ENCODE data around the gene TMEM255B. TPM values are rescaled to one million over a fixed set of nuclear protein-coding genes. Genes with fewer than 3 reads are reported as not detected.

The TMEM255B gene
- total RNA-seq, 1 experiment from 2014 or later: 2.8 TPM

- H3K9ac ChIP-seq (ENCODE audit: extremely low read depth, insufficient read length, low read length): no peak overlapping the region
- no peak overlapping the region for H2BK20ac ChIP-seq (ENCODE audit: low read depth, low read length, poor library complexity, severe bottlenecking)
- H4K5ac ChIP-seq (ENCODE audit: insufficient read length, low read depth, low read length): no peak overlapping the region
- no peaks in the 10 kb centered on the region for H3K23me2 ChIP-seq (ENCODE audit: insufficient read length, low read depth, low read length, poor library complexity, severe bottlenecking)
- no peak overlapping the region for H3K18ac ChIP-seq (ENCODE audit: insufficient read length, low read depth, low read length)
- no peak overlapping the region for H3K27ac ChIP-seq (ENCODE audit: insufficient read length, low read depth, low read length)
- no peaks in the 10 kb centered on the region for H3K79me2 ChIP-seq (ENCODE audit: insufficient read depth, low read length)
- no peaks in the 10 kb centered on the region for H3K9me3 ChIP-seq (ENCODE audit: control insufficient read depth, low read depth, low read length)
- H2AK5ac ChIP-seq (ENCODE audit: insufficient read length, low read length): no peak overlapping the region
- H4K20me1 ChIP-seq (ENCODE audit: control insufficient read depth, insufficient read depth, insufficient read length): no peaks in the 10 kb centered on the region
- Mint-ChIP-seq H3K4me3 (no peak overlapping the region), H3K27me3 (ENCODE audit: low read depth) (peaks cover 12% of the 10 kb centered on the region), H3K36me3 (ENCODE audit: insufficient read depth in 1 of 3, low read depth in 3 of 3) (peaks cover 2 to 10% (median 5%) of the 10 kb centered on the region in 3 experiments), H3K27ac (no peak overlapping the region), H3K9me3 (peaks cover 14% of the 10 kb centered on the region in 2 experiments), H3K4me1 (peaks cover 12 to 16% of the 10 kb centered on the region in 2 experiments)
- H3K79me1 ChIP-seq (ENCODE audit: insufficient read depth, low read depth, low read length, poor library complexity, severe bottlenecking): no peaks in the 10 kb centered on the region
- H3K4me1 ChIP-seq (ENCODE audit: insufficient read depth, low read length): no peaks in the 10 kb centered on the region; the same call in 1 of the 2 replicates
- H3K23ac ChIP-seq (ENCODE audit: insufficient read length, low read depth, low read length): no peak overlapping the region
- TF ChIP-seq CTCF (conservative IDR thresholded peaks at IDR 0.05): no peak
- no peak overlapping the region for H2AFZ ChIP-seq (ENCODE audit: low read length)
- H3K27me3 ChIP-seq (ENCODE audit: insufficient read depth, low read length): no peaks in the 10 kb centered on the region
- no CpG with 5 or more reads among the region's 10 CpGs for WGBS (ENCODE audit: extremely low coverage, insufficient read length, low lambda C conversion rate)
- H2BK5ac ChIP-seq (ENCODE audit: insufficient read length, low read length): no peak overlapping the region
- no peak overlapping the region for H3K56ac ChIP-seq (ENCODE audit: insufficient read length, low read depth, low read length)
- no peak overlapping the region for H4K91ac ChIP-seq (ENCODE audit: insufficient read length, low read depth, low read length)
- H3K4me2 ChIP-seq (ENCODE audit: insufficient read depth, insufficient read length, low read length): no peak overlapping the region
- H2BK15ac ChIP-seq (ENCODE audit: low read depth, low read length): no peak overlapping the region
- H3K4ac ChIP-seq (ENCODE audit: low read depth, low read length): no peak overlapping the region
- no peak overlapping the region for H4K8ac ChIP-seq (replicated peaks; ENCODE audit: insufficient read length, low read depth, low read length)
- DNase-seq: no peak
- no peak overlapping the region for H3T11ph ChIP-seq (ENCODE audit: low read length)
- no peak overlapping the region for H2BK120ac ChIP-seq (ENCODE audit: low read depth, low read length, poor library complexity, severe bottlenecking)
- no peak overlapping the region for H3K14ac ChIP-seq (ENCODE audit: insufficient read depth, low read length)
- no peak overlapping the region for H2BK12ac ChIP-seq (ENCODE audit: insufficient read length, low read depth, low read length)
These were observed 25.1 kb downstream of the TMEM255B start for GRCh38 chr13:113783966-113784644.

Measured in H9 (cell line).